Ecto neural progenitor cell (in vitro differentiated cells): ENCODE measurements around the gene PAQR6.
A peak's percentile ranks its signal among the peaks of the same experiment; 100 is the strongest.

Experiments
- DNase-seq: peaks from one replicate; pipeline ENCODE4 v3.0.0-alpha.2; 2018; ENCODE audit warnings: low spot score

Gene PAQR6

DNA sequence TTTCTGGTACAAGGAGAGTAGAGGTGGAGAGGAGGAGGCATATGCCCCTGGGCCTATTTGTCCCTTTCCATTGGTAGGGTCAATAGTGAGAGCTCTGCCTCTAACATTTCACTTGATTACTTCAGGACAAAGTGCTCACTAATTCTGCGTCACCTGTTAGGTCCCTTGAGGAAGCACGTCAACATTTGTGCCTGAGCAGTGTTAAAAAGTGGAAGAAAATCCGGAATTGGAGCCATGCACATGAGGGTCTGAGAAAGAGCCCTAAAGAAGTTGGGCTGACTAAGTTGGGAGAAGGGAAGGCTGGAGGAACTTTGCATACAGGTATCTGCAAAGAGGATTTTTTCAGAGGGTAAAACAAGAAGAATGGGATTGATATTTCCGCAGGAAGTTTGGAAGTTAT is 52.0 kb downstream of the PAQR6 start:
- DNase-seq, result no peak

DNA sequence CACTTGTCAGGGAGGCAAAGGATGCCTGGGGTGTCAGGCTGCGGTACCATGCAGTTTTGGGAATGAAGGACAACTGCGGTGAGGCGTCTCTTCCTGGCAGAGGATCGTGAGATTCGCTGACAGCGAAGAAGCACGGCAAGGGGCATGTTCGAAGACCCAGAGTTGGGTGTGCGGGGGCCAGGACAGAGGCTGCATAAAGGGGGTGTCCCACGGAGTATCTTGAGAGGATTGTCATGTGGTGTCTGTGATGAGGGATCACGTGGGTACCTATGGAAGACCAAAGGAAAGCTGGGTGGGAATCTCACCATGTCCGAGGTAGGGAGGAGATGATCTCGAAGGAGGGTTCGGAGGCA is 53.6 kb downstream of the PAQR6 start:
- DNase-seq, result no peak

DNA sequence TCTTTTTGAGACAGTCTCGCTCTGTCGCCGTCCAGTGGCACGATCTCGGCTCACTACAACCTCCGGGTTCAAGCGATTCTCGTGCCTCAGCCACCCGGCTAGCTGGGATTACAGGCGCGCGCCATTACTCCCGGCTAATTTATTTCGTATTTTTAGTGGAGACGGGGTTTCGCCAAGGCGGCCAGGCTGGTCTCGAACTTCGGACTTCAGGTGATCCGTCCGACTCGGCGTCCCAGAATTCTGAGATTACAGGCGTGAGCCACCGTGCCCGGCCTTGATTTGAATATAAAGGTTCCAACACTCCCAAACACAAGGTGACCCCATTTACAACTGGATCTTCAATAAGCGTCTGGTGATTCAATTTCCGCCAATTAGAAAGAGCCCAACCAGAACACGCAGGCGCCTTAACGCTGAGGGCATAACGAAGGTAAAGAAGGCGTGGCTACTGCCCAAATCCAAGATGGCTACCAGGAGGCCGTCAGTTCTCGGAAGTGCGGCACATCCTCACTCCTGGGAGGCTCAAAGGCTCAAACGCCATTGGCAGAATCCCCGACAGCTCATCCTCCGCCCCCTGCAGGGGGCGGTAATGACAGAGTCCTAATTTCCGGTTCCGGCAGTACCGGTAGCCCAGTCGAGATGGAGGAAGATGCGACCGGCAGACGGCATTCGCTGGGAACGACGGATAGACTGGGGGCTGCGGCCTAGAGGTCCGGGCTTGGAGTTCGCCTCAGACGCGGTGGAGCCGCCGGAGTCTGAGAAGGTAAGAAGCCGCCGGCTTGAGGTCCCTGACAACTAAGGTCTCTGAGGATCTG is 54.2 kb downstream of the PAQR6 start, which contains the start of gene SLC25A44:
SLC25A44 (plus strand) TSS at position 617 of the 812 bp plus-strand sequence. CDS start 5,744 bp downstream, outside the sequence.
- peak; percentile 96 for DNase-seq
